MM.1S (cell line): ENCODE results near the gene SLC6A16.
A peak's percentile ranks its signal among the peaks of the same experiment; 100 is the strongest.
"Not testable (repeated sequence)": the region's sequence is repeated elsewhere in the genome, so short reads cannot be mapped to it uniquely, and the experiment has no call there.

Experiments
- DNase-seq: peaks from one replicate; pipeline ENCODE4 v3.0.0-alpha.2; 2015
- H2AFZ ChIP-seq: fragments of 300-600 bp; sonication (generic); 2 replicates; pipeline ENCODE4 v1.6.0; 2016; ENCODE audit warnings: antibody characterized with exemption, low read length
- H3F3A ChIP-seq: fragments of 300-600 bp; sonication (generic); 2 replicates; pipeline ENCODE4 v1.6.1; 2016; ENCODE audit warnings: mild to moderate bottlenecking, antibody characterized with exemption, low read length, moderate library complexity, mixed read lengths; ENCODE audit not compliant: insufficient read depth
- H3K27ac ChIP-seq: fragments of 300-600 bp; sonication (generic); 2 replicates; pipeline ENCODE4 v1.5.1; 2016; ENCODE audit warnings: mild to moderate bottlenecking, low read length
- H3K27me3 ChIP-seq: fragments of 300-600 bp; sonication (generic); replicated peaks from 2 replicates; pipeline ENCODE4 v1.6.0; 2016; ENCODE audit warnings: low read length; ENCODE audit not compliant: insufficient read depth
- H3K36me3 ChIP-seq: fragments of 300-600 bp; sonication (generic); replicated peaks from 2 replicates; pipeline ENCODE4 v1.6.1; 2016; ENCODE audit warnings: mild to moderate bottlenecking, low read length, mixed read lengths; ENCODE audit not compliant: insufficient read depth
- H3K4me1 ChIP-seq: fragments of 300-600 bp; sonication (generic); 2 replicates; pipeline ENCODE4 v1.6.1; 2016; ENCODE audit warnings: low read length, mixed read lengths
- H3K4me2 ChIP-seq: fragments of 300-600 bp; sonication (generic); 2 replicates; pipeline ENCODE4 v1.6.0; 2016; ENCODE audit warnings: low read depth, low read length
- H3K4me3 ChIP-seq: fragments of 300-600 bp; sonication (generic); 2 replicates; pipeline ENCODE4 v1.5.1; 2016; ENCODE audit warnings: low read length, mixed read lengths
- H3K79me2 ChIP-seq: fragments of 300-600 bp; sonication (generic); 2 replicates; pipeline ENCODE4 v1.6.1; 2016; ENCODE audit warnings: mixed run types, low read length, mixed read lengths
- H3K9ac ChIP-seq: fragments of 300-600 bp; sonication (generic); 2 replicates; pipeline ENCODE4 v1.6.1; 2016; ENCODE audit warnings: low read length, mixed read lengths
- H3K9me2 ChIP-seq: fragments of 300-600 bp; sonication (generic); replicated peaks from 2 replicates; pipeline ENCODE4 v1.6.1; 2016; ENCODE audit warnings: mild to moderate bottlenecking, low read length, mixed read lengths; ENCODE audit not compliant: insufficient read depth
- H3K9me3 ChIP-seq: fragments of 300-600 bp; sonication (generic); replicated peaks from 2 replicates; pipeline ENCODE4 v1.6.1; 2016; ENCODE audit warnings: mild to moderate bottlenecking, low read length, mixed read lengths; ENCODE audit not compliant: insufficient read depth
- H4K20me1 ChIP-seq: fragments of 300-600 bp; sonication (generic); 2 replicates; pipeline ENCODE4 v1.6.1; 2016; ENCODE audit warnings: mild to moderate bottlenecking, low read length, moderate library complexity, mixed read lengths; ENCODE audit not compliant: insufficient read depth
- CTCF ChIP-seq: fragments of 300-600 bp; sonication (generic); IDR thresholded peaks from 2 replicates; pipeline ENCODE4 v1.5.1; 2016; ENCODE audit warnings: antibody characterized with exemption, low read length, mixed read lengths
- EZH2 ChIP-seq: fragments of 300-600 bp; sonication (generic); optimal IDR thresholded peaks from 2 replicates; pipeline ENCODE3; 2017; ENCODE audit warnings: low read depth, mild to moderate bottlenecking, antibody characterized with exemption, low read length, mixed read lengths
- EZH2phosphoT487 ChIP-seq: fragments of 300-600 bp; sonication (generic); IDR thresholded peaks from 2 replicates; pipeline ENCODE4 v1.6.1; 2018; ENCODE audit warnings: antibody characterized with exemption, low read length

The SLC6A16 gene

GRCh38 chr19:49271080-49271753, 53.8 kb downstream of the SLC6A16 start:
- H3K9ac ChIP-seq, result no peak overlapping the region
- H3K9me3 ChIP-seq, result no peaks in the 10 kb centered on the region
- H3K27me3 ChIP-seq, result peaks cover 36% of the 10 kb centered on the region
- no peaks in the 10 kb centered on the region for H3K79me2 ChIP-seq
- no peak overlapping the region for H2AFZ ChIP-seq
- H3K27ac ChIP-seq, result no peak overlapping the region
- H3K9me2 ChIP-seq, result no peaks in the 10 kb centered on the region
- no peaks in the 10 kb centered on the region for H3K36me3 ChIP-seq
- H3K4me3 ChIP-seq, result no peak overlapping the region
- no peaks in the 10 kb centered on the region for H3F3A ChIP-seq
- no peak overlapping the region for H3K4me2 ChIP-seq
- no peak for DNase-seq
- no peaks in the 10 kb centered on the region for H4K20me1 ChIP-seq
- H3K4me1 ChIP-seq, result no peaks in the 10 kb centered on the region
- TF ChIP-seq EZH2phosphoT487, result no peak
- no peak for TF ChIP-seq CTCF
- TF ChIP-seq EZH2, result no peak

DNA sequence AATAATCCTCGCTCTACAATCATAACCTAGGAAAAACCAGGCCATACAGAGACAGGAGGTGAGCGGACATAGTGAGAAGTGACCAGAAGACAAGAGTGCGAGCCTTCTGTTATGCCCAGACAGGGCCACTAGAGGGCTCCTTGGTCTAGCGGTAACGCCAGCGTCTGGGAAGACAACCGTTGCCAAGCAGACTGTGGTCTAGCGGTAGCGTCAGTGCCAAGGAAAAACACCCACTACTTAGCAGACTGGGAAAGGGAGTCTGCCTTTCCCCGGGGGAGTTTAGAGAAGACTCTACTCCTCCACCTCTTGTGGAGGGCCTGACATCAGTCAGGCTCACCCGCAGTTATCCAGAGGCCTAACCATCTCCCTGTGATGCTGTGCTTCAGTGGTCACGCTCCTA, 58.6 kb downstream of the SLC6A16 start:
- not testable (repeated sequence) for H3K4me2 ChIP-seq, H3K79me2 ChIP-seq, H3K9ac ChIP-seq, H3F3A ChIP-seq, H3K4me3 ChIP-seq, H3K4me1 ChIP-seq, H3K9me2 ChIP-seq, H3K36me3 ChIP-seq, H3K27ac ChIP-seq, H3K9me3 ChIP-seq, H4K20me1 ChIP-seq, H2AFZ ChIP-seq, DNase-seq
- TF ChIP-seq CTCF, result peak; percentile 7; the same call in 1 of the 2 replicates
- peaks cover 32% of the 10 kb centered on the region for H3K27me3 ChIP-seq

GRCh38 chr19:49264258-49264657, 60.7 kb downstream of the SLC6A16 start:
- H3K4me1 ChIP-seq, result no peaks in the 10 kb centered on the region
- H3K9ac ChIP-seq, result no peak overlapping the region
- no peaks in the 10 kb centered on the region for H3K79me2 ChIP-seq
- H3K36me3 ChIP-seq, result no peaks in the 10 kb centered on the region
- no peaks in the 10 kb centered on the region for H3K9me3 ChIP-seq
- H3K4me2 ChIP-seq, result peak overlapping the region; percentile 41; the same call in 1 of the 2 replicates
- H3K27me3 ChIP-seq, result peaks cover 39% of the 10 kb centered on the region
- H2AFZ ChIP-seq, result no peak overlapping the region
- no peak overlapping the region for H3K4me3 ChIP-seq
- H3F3A ChIP-seq, result no peaks in the 10 kb centered on the region
- H3K27ac ChIP-seq, result no peak overlapping the region
- H4K20me1 ChIP-seq, result no peaks in the 10 kb centered on the region
- H3K9me2 ChIP-seq, result no peaks in the 10 kb centered on the region
- no peak for TF ChIP-seq EZH2
- no peak for TF ChIP-seq EZH2phosphoT487
- TF ChIP-seq CTCF, result no peak
- peak; percentile 90 for DNase-seq
